NB4 (cell line): Measurements from ENCODE around the gene CBFB.

Source experiments
- POLR2A ChIP-seq: IDR thresholded peaks from 2 replicates; pipeline ENCODE4 v1.6.1; 2011; ENCODE audit warnings: mild to moderate bottlenecking; ENCODE audit not compliant: insufficient read length; ENCODE audit errors: extremely low read depth
- TF ChIP-seq, protein P1 (sequence below): IDR thresholded peaks from one replicate; pipeline ENCODE4 v1.5.1; 2012; ENCODE audit warnings: low read depth, low read length

DNA sequence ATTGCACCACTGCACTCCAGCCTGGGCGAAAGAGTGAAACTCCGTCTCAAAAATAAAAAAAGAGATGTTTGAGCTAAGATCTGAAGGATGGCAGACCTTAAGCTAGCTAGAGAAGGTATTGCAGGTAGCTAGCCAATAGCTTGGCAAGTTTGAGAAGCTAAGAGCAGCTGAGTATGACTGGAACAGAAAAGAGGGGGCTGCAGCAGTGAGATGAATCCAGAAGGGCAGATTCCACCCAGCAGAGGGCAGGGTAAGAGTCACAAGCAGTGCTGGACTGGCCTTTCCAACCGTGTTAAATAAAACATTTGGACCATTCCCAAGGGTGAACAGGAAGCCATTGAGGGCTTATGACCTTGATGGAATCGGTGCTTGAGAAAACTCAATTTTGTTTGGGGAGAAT is 75.1 kb downstream of the CBFB start:
- TF ChIP-seq, protein P1, sequence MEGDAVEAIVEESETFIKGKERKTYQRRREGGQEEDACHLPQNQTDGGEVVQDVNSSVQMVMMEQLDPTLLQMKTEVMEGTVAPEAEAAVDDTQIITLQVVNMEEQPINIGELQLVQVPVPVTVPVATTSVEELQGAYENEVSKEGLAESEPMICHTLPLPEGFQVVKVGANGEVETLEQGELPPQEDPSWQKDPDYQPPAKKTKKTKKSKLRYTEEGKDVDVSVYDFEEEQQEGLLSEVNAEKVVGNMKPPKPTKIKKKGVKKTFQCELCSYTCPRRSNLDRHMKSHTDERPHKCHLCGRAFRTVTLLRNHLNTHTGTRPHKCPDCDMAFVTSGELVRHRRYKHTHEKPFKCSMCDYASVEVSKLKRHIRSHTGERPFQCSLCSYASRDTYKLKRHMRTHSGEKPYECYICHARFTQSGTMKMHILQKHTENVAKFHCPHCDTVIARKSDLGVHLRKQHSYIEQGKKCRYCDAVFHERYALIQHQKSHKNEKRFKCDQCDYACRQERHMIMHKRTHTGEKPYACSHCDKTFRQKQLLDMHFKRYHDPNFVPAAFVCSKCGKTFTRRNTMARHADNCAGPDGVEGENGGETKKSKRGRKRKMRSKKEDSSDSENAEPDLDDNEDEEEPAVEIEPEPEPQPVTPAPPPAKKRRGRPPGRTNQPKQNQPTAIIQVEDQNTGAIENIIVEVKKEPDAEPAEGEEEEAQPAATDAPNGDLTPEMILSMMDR: peak; percentile 18
- TF ChIP-seq POLR2A: no peak
